Activated T-cell treated with anti-CD3 and anti-CD28 coated beads for 24 hours (primary cell): Measurements from ENCODE around the gene NEK1.
"Not testable (repeated sequence)": the region's sequence is repeated elsewhere in the genome, so short reads cannot be mapped to it uniquely, and the experiment has no call there.

Experiments used
- DNase-seq: peaks from one replicate; pipeline ENCODE4 v3.0.0-alpha.2; 2020; ENCODE audit warnings: low read depth

The NEK1 gene

DNA sequence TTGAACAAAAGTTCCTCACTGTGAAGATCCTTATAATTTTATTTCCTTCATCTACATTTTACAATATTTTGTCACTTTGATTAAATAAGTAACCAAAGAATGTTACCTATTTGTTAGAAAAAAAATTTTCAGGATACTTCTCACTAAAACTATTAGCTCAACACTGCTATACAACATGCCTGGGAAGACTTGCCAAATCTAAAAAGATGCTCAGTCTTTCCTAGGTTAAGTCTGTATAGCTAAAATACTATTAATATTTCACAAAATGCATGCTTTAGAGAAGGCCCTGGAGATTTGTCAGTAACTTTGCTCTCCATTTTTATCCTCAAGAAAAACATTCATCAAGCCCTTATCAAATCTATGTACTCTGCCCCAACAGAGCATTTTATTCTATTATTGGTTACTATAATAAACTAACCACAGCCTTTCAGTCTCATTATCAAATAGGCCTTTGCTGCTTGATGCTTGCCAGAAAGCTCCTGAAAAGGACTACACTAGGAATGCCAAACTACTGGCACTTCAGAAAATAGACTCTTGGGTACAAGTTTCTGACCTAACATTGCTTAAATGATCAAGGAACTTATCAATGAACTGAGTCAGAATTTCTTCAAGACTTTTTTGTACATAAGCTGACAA lies 17.7 kb downstream of the NEK1 start:
- no peak for DNase-seq

DNA sequence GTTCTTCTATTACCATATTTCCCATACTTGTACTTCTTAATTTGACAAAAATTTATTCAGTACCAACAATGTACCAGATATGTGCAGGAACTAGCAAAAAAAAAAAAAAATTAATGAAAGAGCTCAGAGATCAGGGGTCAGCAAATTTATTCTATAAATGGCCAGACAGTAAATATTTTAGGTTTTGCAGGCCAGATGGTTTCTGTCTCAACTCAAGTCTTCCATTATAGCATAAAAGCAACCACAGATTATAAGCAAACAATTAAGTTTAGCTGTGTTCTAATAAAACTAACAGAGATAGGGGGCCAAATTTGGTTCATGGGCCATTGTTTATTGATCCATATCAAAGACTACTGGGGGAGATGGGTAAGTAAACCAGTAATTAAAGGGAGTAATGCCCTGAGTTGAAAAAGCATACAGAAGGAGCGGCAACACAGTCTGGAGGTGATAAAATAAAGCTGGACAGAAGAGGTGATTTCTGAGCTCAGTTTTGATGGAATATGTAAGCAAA lies 19.3 kb downstream of the NEK1 start:
- DNase-seq, result no peak

GRCh38 chr4:169583563-169583962 lies 28.8 kb downstream of the NEK1 start:
- DNase-seq, result no peak

GRCh38 chr4:169582706-169583105 lies 29.7 kb downstream of the NEK1 start:
- DNase-seq, result no peak

- DNase-seq, result no peak
Observed at GRCh38 chr4:169582203-169582602, 30.2 kb downstream of the NEK1 start.

GRCh38 chr4:169573889-169574288 lies 38.5 kb downstream of the NEK1 start:
- no peak for DNase-seq

DNA sequence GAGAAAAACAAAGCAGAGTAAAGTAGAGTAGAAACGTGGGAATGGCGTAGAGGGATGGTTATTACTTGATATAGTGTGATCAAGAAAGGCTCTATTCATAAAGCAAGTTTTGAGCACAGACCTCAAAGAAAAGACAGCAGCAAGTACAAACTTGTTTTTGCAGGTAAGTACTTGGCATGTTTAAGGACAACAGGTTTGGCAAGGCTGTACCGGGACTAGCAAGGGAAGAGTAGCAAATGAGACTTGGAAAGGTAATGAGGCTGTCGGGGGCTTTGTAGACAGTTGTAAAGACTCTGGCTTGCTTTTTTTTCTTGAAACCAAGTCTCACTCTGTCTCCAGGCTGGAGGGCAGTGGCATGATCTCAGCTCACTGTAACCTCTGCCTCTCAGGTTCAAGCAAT lies 40.9 kb downstream of the NEK1 start:
- DNase-seq, result no peak

GRCh38 chr4:169571012-169571411 lies 41.4 kb downstream of the NEK1 start:
- not testable (repeated sequence) for DNase-seq

DNA sequence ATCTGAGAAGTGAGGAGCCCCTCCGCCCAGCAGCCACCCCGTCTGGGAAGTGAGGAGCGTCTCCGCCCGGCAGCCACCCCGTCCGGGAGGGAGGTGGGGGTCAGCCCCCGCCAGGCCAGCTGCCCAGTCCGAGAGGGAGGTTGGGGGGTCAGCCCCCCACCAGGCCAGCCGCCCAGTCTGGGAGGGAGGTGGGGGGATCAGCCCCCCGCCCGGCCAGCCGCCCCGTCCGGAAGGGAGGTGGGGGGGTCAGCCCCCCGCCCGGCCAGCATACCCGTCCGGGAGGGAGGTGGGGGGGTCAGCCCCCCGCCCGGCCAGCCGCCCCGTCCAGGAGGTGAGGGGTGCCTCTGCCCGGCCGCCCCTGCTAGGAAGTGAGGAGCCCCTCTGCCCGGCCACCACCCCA lies 42.1 kb downstream of the NEK1 start:
- not testable (repeated sequence) for DNase-seq

DNA sequence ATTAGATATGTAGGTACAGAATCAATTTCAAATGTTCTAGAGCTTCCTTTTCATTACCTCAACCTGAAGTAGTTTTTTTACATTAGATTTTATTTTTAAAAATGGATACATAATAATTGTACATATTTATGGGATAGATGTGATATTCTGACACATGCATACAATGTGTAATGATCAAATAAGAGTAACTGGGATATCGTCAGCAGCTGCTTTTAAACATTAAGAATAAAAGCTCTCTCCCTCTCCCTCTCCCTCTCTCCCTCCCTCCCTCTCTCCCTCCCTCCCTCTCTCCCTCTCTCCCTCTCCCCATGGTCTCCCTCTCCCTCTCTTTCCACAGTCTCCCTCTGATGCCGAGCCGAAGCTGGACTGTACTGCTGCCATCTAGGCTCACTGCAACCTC lies 43.2 kb downstream of the NEK1 start:
- not testable (repeated sequence) for DNase-seq

- no peak for DNase-seq
Observed at GRCh38 chr4:169567916-169568315, 44.5 kb downstream of the NEK1 start.

- DNase-seq, result no peak
Observed at GRCh38 chr4:169566021-169566818, 46.2 kb downstream of the NEK1 start.

GRCh38 chr4:169565606-169566005 lies 46.8 kb downstream of the NEK1 start:
- DNase-seq, result no peak

- no peak for DNase-seq
Observed at GRCh38 chr4:169557061-169557636, 55.2 kb downstream of the NEK1 start.

- not testable (repeated sequence) for DNase-seq
Observed at GRCh38 chr4:169546548-169546947, 65.8 kb downstream of the NEK1 start.

GRCh38 chr4:169540774-169541173 lies 71.6 kb downstream of the NEK1 start:
- DNase-seq, result no peak

GRCh38 chr4:169530048-169530447 lies 82.3 kb downstream of the NEK1 start:
- DNase-seq, result no peak

DNA sequence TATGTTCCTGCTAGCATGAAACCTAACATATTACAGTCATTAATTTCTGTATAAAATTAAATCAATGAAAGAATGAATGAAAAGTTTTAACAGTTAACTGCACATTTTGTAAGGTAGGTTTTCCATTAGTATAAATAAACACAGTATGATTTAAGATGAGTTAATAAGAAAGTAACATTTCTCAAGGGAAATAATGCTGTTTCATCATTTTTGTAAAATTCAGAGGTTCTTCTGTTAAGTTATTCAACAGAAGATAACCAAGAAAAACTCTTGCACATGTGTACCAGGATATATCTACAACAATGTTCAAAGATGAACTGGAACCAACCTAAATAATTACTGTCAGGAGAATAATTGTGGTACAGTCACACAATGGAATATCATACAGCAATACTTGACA lies 88.6 kb downstream of the NEK1 start:
- DNase-seq, result no peak

DNA sequence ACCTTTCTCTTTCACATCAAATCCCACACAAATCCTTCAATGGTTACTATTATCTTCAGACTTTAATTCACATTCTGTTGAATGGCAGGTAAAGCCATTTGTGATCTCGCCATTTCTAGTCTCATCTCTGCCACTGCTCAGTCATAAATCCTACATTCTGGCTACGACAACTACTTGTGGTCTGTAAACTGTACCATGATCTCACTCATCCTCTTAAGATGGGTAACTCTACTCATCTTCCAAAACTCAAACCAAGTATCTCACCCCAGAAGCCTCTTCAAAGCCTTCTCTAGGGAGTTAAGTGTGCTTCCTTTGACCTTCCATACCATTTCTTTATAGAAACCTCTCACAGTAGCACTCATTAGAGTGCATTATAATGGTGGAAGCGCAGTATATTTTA lies 101.8 kb downstream of the NEK1 start:
- no peak for DNase-seq

GRCh38 chr4:169506903-169507302 lies 105.5 kb downstream of the NEK1 start:
- DNase-seq, result no peak

GRCh38 chr4:169499907-169500306 lies 112.5 kb downstream of the NEK1 start:
- not testable (repeated sequence) for DNase-seq

- not testable (repeated sequence) for DNase-seq
Observed at GRCh38 chr4:169494234-169494633, 118.1 kb downstream of the NEK1 start.

DNA sequence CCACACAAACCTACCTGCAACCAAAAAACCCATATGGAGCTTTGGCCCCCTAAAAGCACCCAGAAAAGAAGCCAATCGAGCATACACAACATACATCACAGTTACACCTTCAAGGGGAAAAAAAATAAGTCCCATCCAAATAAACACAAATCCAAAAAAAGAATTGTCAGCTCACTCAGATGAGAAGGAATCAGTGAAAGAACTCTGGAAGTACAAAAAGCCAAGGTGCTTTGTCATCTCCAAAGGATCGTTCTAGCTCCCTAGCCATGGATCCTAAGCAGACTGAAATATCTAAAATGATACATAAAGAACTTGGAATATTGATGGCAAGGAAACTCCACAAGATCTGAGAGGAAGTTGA lies 119.2 kb downstream of the NEK1 start:
- DNase-seq, result no peak
